NCI-H2029 treated with DMSO at 0.1 percent for 48 hours (cell line): ENCODE measurements around the gene STEAP4.
"Not testable (repeated sequence)": the region's sequence is repeated elsewhere in the genome, so short reads cannot be mapped to it uniquely, and the experiment has no call there.

Experiments
- DNase-seq: peaks from one replicate; lab custom pipeline; 2025; lab: John Stamatoyannopoulos, UW

STEAP4 gene

DNA sequence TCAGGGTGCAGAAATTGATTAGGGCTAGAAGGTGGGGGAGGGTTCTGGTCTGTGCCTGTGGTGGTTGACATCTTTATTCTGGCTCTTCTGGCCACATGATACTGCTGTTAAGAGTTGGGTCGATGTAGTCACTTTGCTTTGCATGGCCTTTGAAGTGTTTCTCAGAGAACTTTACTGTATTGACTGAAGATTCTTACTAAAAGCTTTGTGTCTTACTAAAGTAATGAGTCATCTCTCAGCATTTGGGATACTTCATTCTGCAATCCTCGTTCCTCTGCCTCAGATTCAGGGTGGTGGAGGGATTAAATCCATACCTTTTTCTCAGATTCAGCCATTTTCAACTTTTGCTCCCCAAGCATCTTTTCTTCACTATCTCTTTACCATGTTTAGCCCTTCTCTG lies 38.6 kb downstream of the STEAP4 start:
- no peak for DNase-seq

DNA sequence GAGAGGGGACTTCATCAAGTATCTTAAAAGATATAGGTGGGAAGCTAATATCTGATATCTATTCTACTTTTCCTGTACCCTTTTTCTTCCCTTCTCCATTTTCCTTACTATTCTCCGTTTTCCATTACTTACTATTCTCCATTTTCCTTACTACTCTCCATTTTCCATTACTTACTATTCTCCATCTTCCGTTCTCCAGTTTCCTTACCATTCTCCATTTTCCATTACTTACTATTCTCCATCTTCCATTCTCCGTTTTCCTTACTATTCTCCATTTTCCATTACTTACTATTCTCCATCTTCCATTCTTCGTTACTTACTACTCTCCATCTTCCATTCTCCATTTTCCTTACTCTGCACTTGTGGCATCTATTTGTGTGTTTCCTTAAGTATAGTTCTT lies 39.3 kb downstream of the STEAP4 start:
- no peak for DNase-seq

DNA sequence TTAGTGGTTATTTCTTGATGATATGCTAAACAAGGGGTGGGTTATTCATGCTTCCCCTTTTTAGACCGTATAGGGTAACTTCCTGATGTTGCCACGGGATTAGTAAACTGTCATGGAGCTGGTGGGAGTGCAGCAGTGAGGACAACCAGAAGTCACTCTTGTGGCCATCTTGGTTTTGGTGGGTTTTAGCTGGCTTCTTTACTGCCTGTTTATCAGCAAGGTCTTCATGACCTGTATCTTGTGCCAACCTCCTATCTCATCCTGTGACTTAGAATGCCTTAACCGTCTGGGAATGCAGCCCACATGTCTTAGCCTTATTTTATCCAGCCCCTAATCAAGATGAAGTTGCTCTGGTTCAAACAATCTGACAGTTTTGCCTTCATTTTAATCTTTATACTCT lies 41.7 kb downstream of the STEAP4 start:
- DNase-seq = not testable (repeated sequence)

DNA sequence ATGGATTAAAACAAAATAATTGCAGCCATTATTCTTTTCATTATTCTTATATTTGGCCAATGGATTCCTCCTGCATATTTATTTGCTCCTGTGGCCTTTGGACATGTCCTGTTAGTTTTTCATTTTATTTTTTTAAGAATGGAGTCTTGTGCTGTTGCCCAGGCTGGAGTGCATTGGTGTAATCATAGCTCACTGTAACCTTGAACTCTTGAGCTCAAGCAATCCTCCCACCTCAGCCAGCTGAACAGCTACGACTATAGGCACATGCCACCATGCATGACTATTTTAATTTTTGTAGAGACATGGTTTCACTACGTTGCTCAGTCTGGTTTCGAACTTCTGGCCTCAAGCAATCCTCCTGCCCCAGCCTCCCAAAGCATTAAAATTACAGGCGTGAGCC lies 44.1 kb downstream of the STEAP4 start:
- DNase-seq = no peak

DNA sequence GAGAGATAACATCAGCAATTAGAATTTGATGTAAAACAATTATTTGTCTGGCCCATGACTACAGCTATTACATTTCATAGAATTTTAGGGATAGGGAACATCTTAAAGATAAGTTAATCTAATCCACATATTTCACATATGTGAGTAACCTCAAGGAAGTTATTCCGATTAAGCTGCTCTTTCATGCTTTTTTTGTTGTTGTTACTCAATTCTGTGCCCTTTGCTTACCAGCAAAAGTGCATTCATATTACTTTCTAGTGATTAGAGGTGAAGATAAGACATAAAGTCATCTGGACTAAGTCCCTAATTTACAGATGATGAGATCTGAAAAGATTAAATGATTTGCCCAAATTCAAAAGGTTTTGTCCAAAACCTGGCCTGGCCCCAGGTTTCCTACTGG lies 46.0 kb downstream of the STEAP4 start:
- DNase-seq = no peak

DNA sequence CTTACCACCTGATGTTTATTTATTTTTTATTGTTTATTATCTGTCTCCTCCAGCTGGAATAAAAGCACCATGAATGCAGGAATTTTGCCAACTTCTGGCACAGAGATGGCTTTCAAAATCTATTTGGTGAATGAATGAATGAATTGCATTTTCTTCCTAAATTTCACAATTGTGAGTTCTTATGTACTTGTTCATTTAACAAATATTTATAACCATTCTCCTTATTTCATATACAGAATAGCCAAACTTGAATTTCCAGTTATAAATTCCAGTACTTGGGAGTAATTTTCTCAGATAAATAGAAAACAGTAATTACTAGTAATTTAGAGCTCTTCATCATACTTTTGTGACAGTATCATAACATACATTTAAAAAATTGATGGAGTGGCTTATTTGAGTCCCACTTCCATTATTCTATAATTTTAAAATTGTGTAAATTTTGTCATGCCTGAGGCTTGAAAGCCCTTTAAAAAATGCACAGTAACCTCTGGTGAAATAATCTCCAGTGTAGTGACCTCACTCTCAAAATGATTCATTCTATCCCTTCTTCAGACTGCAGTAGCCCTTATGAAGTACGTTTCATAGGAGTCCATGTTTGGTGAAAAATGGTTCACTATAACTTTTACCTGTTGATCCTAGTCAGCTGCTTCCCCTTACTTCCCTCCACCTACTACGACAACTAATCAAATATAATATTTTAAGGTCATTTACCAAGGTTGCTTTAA lies 46.9 kb downstream of the STEAP4 start:
- no peak for DNase-seq

DNA sequence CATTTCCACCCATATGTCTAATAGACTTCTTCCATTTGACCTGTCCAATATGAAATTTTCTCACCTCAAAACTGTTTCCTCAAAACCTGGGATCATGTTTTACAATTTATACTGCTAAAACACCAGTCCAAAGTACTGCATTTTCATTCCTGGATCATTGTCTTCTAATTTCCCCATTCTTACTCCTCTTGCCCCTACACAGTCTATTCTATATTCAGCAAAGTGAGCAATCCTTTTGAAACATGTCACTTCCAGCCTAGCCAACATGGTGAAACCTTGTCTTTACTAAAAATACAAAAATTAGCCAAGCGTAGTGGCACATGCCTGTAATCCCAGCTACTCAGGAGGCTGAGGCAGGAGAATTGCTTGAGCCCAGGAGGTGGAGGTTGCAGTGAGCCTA lies 48.4 kb downstream of the STEAP4 start:
- not testable (repeated sequence) for DNase-seq

DNA sequence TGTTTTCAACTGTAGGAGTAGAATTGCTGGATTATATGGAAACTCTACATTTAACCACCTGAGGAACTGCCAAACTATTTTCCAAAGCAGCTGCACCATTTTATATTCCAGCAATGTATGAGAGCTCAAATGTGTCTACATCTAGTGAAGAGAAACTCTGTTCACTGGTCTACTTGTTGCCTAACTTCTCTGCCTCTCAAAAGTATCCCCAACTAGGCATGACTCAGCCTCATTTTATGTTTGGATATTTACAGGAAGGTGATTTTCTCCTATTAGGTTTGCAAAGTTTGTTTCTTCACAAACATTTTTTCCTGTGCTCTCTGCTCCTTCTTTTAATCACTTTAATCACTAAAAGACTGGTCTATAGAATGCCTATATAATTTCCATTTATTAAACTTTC lies 49.8 kb downstream of the STEAP4 start:
- no peak for DNase-seq

DNA sequence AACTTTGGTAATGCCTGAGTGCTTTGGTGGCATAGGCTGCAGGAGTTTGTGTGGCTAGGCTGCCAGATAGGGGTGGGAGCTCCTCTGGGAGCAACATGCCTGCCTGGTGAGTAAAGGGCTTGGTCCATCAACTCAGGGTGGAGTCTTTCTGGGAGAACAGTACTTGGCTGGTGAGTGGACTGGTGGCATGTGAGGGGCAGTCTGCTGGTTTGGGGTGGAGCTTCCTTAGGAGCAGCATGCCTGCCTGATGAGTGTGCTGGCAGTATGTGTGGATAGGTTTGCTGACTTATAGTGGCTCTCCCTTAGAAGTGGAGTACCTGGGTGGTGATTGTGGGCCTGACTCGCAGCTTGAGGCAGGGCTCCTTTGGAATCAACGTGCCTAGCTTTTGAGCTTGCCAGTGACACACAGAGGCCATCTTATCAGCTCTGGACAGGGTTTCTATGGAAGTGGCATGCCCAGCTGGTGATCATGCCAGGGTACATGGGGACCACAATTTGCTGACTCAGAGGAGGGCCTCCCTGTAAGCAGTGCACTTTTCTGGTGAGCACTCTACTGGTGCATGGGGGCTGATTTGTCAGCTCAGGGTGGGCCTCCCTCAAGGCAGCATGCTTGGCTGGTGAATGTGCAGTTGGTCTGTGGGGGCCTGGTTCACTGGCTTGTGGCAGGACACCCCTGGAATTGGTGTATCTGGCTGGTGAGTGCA lies 51.8 kb downstream of the STEAP4 start:
- no peak for DNase-seq

DNA sequence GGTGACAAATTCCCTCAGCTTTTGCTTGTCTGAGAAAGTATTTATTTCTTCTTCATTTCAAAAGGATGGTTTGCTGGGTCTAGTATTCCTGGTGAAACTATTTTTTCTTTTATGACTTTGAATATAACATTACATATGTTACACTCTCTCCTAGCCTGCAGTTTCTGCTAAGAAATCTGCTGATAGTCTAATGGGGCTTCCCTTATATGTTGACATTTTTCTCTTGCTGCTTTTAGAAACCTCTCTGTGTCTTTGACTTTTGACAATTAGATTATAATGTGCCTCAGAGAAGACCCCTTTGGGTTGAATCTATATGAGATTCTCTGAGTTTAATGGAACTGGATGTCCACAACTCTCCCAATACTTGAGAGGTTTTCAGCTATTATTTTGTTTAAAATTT lies 53.1 kb downstream of the STEAP4 start:
- no peak for DNase-seq

DNA sequence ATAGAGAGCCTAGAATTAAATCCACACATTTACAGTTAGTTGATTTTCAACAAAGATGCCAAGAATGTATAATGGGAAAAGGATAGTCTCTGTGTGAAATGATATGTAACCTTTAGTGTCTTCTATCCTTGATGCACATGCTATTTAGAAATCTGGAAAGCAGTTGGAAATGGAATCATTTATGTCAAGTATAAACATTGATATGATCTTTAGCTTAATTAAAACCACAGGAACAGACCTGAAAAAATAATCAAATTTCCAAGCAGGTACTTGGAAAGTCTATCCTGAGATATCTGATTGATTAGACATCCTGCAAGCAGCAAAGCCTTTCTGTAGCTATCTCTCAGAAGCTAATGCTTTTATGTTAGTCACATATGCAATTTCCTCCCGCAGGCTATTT lies 62.4 kb downstream of the STEAP4 start:
- DNase-seq = no peak

DNA sequence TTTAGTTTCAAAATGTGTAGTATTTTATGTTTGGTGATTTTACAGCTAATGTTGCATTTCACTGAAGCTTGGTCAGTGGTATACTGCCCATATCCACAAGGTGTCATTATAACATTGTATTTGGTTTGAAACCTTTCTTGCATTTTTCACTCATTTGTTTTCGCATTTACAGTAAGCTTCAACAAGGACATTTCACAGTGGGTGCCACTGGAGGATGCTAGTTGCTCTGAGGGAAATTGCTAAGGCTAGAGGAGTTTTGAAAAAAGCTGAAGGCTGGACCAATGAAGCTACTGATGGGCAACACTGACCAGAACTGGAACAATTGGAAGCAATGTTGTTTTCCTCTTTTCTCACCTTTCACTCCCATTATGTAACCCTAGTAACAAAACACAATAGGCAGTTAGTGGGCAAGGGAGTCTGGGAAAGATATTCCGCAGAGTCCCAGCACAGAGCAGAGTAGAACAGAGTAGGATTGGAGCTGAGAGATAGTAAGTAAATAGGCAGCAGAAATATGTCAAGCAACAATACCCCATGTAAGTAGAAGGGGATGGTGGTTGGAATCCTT lies 63.3 kb downstream of the STEAP4 start:
- peak; percentile 10 for DNase-seq

DNA sequence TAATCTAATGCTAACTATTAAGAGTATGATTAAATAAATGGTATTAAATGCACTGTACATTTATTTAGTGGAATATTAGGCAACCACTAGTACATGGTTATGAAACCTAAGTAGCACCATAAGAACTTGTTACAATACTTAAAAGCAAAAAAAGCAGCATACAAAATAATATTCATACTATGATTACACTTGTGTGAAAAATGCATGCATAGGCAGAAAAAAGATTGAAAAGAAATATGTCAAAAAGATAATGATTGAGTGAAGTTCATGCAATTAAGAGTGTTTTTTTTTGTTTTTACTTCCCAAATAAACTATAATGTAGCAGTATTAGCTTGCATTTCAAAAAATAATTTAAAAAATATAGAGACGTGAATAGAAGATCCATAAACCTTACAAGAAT lies 66.8 kb downstream of the STEAP4 start:
- DNase-seq = no peak

DNA sequence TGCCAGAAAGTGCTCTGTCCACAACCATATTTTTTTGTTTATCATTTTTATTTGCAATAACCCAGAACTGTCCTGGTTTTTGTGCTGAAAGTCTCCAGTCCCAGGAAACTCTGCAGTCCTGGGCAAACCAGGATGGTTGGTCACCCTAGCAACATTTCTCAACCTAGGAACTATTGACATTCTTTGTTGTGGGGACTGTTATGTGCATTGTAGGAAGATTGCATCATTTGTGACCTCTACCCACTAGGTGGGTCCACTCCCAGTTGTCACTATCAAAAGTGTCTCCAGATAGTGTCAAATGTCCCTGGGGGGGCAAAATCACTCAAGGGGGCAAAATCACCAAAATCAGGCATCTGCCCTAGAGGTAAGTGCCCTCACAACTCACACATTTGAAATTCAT lies 72.9 kb downstream of the STEAP4 start:
- DNase-seq = no peak

DNA sequence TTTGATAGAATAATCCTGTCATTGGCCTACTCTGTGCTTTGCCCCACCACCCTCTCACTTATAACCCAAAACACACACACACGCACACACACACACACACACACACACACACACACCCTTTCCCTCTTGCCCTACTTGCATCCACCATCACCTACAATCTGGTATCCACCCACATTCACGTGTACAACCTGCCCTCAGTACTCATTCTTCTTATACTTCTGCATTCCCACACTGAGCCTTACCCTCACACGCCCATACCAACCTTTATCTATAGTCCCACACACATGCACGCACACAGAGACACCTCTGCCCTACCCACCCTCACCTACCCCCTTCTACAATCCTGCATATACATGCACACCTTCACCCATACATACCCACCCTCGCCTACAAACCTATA lies 76.0 kb downstream of the STEAP4 start:
- DNase-seq = no peak

DNA sequence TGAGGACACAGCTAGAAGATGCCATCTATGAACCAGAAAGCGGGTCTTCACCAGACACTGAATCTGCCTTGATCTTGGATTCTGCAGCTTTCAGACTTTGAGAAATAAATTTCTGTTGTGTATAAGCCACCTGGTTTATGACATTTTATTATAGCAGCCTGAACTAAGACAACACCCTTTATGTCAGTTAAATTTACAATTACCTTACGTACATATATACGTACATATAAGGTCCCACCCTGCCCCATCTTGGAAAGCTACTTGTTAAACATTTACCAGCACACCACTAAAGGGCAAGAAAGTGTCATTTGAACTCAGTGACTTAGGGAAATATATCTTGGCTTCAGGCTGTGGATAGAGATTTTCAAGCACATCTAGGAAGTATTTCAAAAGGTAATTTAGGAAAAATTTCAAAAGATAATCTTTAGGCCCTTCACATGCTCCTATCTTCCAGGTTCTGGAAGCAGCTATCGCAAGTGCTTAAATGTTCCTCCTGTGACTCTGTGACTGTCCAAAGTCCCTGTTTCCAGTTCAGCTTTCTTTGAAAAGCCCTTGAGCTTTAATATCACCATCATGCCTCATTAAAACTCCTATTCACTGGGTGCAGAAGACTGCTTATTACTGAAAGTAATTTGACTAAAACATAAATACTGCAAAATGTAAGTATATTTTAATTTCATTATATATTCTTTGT lies 77.2 kb downstream of the STEAP4 start:
- DNase-seq = no peak

DNA sequence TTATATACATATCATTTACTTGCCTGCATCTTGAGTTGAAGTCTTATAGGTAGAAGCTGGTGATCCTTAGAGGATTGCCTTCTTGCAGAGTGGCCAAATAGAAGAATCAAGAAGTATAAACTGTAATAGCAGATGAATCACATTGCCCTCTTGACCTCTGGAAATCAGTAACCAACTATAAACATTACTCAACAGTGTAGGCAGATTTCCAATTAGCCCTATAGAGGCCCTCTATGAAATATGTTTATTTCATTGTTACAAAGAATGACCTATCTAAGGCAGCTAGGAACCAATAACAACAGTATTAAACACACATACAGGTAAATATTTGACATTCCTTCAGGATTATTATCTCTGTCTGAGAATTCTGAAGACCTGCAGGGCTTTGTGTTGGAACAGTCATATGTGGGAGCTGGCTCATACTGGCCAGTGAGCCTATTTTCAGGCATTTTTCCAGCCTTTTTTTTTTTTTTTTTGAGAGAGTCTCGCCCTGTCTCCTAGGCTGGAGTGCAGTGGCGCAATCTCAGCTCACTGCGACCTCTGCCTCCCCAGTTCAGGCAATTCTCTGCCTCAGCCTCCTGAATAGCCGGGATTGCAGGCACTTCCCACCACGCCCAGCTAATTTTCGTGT lies 79.7 kb downstream of the STEAP4 start:
- DNase-seq = no peak

DNA sequence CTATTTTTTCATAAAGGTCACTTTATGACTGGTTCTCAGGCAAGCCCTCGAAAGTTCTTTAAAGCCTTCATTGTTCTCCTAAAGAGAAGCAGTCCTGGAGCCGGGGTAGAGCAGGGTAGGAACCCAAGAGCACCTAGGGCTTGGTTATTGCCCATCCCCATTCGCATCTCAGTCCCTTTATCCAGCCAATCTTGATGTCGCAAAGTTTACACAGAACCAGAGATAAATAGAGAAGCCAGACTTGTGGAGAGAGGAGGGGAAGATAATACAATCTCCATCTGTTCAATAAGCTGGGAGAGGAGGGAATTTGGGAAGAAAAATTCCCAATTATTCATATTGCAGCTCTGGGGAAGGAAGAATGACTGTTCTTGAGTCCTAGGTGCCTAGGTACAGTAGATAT lies 80.5 kb downstream of the STEAP4 start:
- DNase-seq = no peak

DNA sequence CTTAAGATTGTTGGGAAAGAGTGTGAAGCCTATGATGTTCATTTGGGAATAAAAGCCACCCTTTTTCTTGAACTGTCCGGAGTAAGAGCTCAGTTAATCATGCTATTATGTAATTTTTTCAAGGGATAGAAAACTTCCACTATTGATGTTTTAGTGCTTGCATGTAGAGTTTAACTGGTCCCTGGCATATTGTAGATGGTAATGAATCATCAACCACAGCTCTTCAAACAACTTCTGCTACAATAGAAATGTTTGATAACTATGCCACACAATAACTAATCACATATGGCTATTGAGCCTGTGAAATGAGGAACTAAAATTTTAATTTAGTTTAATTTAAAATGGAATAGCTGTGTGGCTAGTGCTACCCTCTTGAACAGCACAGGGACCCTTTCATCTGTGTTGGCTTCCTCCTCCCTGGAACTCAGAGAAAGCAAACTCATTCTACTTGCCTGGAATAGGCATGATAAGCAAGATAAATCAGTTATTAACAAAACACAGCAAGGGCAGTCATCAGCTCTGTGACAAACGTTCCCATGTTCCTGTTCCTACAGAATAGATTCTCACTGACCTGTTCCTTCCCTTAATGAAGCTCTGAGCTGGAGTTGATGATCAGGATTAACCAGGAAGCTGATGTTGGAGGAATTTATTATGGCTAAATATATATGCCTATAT lies 82.0 kb downstream of the STEAP4 start:
- no peak for DNase-seq

DNA sequence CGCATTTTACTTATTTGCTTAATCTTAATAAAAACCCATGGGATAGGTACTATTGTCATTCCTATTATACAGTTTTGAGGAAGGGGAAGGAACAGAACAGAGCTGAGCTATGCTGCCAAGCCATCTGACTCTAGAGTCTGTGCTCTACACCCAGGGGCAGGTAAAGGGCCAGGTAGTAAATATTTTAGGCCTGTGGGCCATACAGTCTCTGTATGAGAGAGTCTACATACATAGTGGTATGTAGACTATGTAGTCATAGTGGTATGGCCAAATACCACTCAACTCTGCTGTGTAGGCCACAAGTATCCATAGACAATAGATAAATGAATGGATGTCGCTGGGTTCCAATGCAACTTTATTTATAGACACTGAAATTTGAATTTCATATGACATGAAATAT lies 83.4 kb downstream of the STEAP4 start:
- DNase-seq = no peak
